Measurements from ENCODE around the gene SCAF11.

DNA sequence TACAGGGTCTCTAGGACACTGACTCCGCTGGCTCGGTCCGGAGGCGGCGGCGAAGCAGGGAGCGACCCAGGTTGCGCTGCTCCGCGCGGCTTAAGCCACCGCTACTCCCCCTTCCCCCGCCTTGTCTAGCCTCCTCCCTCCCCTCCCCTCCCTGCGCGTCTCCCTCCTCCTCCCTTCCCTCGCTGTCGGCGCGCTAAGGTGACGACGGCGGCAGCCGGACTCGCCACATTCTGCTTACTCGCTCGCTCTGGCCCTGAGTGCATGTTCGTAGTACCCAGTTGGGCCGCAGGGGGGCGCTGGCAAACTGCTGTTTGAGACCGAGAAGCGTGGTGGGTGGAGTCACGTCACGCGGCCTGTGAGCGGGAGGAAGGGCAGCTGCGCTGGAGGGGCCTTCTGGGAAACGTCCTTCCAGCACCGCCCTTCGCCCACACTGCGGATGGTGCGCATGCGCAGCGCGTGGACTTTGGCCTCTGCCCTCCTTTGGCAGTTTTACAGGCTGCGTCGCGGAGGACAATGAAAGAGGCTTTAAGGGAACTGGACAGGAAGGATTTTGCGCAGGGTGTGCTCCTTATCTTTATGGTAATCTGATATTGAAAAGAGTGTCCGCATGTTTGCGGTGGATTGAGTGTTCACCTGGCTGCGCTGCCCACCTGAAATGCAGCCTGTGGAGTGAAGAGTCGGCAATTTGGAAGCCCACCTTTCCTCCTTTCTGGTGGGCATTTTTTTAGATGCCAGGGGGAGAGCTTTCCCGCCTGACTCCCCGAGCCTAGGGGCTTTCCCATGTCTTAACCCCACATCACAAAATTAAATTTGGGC lies at the start of gene SCAF11:
- TF ChIP-seq, protein P1, sequence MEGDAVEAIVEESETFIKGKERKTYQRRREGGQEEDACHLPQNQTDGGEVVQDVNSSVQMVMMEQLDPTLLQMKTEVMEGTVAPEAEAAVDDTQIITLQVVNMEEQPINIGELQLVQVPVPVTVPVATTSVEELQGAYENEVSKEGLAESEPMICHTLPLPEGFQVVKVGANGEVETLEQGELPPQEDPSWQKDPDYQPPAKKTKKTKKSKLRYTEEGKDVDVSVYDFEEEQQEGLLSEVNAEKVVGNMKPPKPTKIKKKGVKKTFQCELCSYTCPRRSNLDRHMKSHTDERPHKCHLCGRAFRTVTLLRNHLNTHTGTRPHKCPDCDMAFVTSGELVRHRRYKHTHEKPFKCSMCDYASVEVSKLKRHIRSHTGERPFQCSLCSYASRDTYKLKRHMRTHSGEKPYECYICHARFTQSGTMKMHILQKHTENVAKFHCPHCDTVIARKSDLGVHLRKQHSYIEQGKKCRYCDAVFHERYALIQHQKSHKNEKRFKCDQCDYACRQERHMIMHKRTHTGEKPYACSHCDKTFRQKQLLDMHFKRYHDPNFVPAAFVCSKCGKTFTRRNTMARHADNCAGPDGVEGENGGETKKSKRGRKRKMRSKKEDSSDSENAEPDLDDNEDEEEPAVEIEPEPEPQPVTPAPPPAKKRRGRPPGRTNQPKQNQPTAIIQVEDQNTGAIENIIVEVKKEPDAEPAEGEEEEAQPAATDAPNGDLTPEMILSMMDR (IDR thresholded peaks at IDR 0.05 in 2 of 3, conservative IDR thresholded peaks at IDR 0.05 in 1 of 3; ENCODE audit: control insufficient read depth in 2 of 3, extremely low read depth in 1 of 3, insufficient read depth in 1 of 3, low read depth in 3 of 3, low read length in 3 of 3), result peak; percentile 93 to 99 (median 98); a peak in 5 of 6 replicates
- TF ChIP-seq HDAC2 (IDR thresholded peaks at IDR 0.05), result no peak
- no peak for TF ChIP-seq SUPT20H (IDR thresholded peaks at IDR 0.05; ENCODE audit: borderline replicate concordance, control insufficient read depth, low read depth, low read length)
- peak; percentile 85 for TF ChIP-seq ATF7 (IDR thresholded peaks at IDR 0.05; ENCODE audit: low read depth)
